ENCODE results near the gene PEX14.

- TF ChIP-seq CTCF (IDR thresholded peaks at IDR 0.05) (no peak), POLR2A (IDR thresholded peaks at IDR 0.05) (no peak)
These were observed 149.0 kb downstream of the PEX14 start for GRCh38 chr1:10623686-10624145.
